Smooth muscle cell (in vitro differentiated cells): ENCODE results near the gene STRA6. TPM values are rescaled to one million over a fixed set of nuclear protein-coding genes. Genes with fewer than 3 reads are reported as not detected.
A peak's percentile ranks its signal among the peaks of the same experiment; 100 is the strongest.

Source experiments
- DNase-seq: peaks from one replicate; lab custom pipeline; 2025; ENCODE audit not compliant: unreplicated experiment; lab: John Stamatoyannopoulos, UW
- H2AFZ ChIP-seq: fragments of 200-600 bp; sonication (generic); 2 replicates; pipeline ENCODE4 v1.6.0; 2016; ENCODE audit warnings: antibody characterized with exemption, low read depth, mild to moderate bottlenecking
- H3F3A ChIP-seq: fragments of 200-600 bp; sonication (generic); 2 replicates; pipeline ENCODE4 v1.6.0; 2017; ENCODE audit warnings: antibody characterized with exemption, low read depth
- H3K27ac ChIP-seq: fragments of 200-600 bp; sonication (generic); 2 replicates; pipeline ENCODE4 v1.5.1; 2016; ENCODE audit warnings: low read depth, mild to moderate bottlenecking
- H3K27me3 ChIP-seq: fragments of 200-600 bp; sonication (generic); 2 replicates; pipeline ENCODE4 v1.6.1; 2016; ENCODE audit warnings: low read depth, mild to moderate bottlenecking
- H3K36me3 ChIP-seq: fragments of 200-600 bp; sonication (generic); 2 replicates; pipeline ENCODE4 v1.5.1; 2016; ENCODE audit warnings: low read depth
- H3K4me1 ChIP-seq: fragments of 200-600 bp; sonication (generic); 2 replicates; pipeline ENCODE4 v1.5.1; 2016; ENCODE audit warnings: low read depth
- H3K4me2 ChIP-seq: fragments of 200-600 bp; sonication (generic); 2 replicates; pipeline ENCODE4 v1.6.0; 2016; ENCODE audit warnings: mild to moderate bottlenecking
- H3K4me3 ChIP-seq: fragments of 200-600 bp; sonication (generic); 2 replicates; pipeline ENCODE4 v1.5.1; 2016; ENCODE audit warnings: mild to moderate bottlenecking
- H3K79me2 ChIP-seq: fragments of 200-600 bp; sonication (generic); 2 replicates; pipeline ENCODE4 v1.6.0; 2016; ENCODE audit warnings: low read depth, mild to moderate bottlenecking
- H3K9ac ChIP-seq: fragments of 200-600 bp; sonication (generic); 2 replicates; pipeline ENCODE4 v1.6.0; 2016; ENCODE audit warnings: low read depth
- H3K9me3 ChIP-seq: fragments of 200-600 bp; sonication (generic); replicated peaks from 2 replicates; pipeline ENCODE4 v1.5.1; 2016; ENCODE audit warnings: low read depth
- H4K20me1 ChIP-seq: fragments of 200-600 bp; sonication (generic); 2 replicates; pipeline ENCODE4 v1.6.0; 2016; ENCODE audit warnings: low read depth
- CTCF ChIP-seq: fragments of 200-600 bp; sonication (generic); IDR thresholded peaks from 2 replicates; pipeline ENCODE4 v1.5.1; 2017; ENCODE audit warnings: borderline replicate concordance, mild to moderate bottlenecking, antibody characterized with exemption; ENCODE audit not compliant: insufficient read depth, poor library complexity, severe bottlenecking
- WGBS: methylation state at CpG from one replicate; pipeline ENCODE4 v1.1.7; 2016; ENCODE audit warnings: low lambda C conversion rate; 5-methylcytosine and 5-hydroxymethylcytosine counted together
- polyA plus RNA-seq: library from polyadenylated mRNA; unstranded; fragments of >200 nt; fragmentation: Nextera tagmentation; extraction: Ambion mirVana; gene quantifications from 2 replicates; pipeline ENCODE4 v1.2.1, GENCODE V29; 2016
- total RNA-seq: library from RNA; depleted of rRNA; stranded (reverse); fragments of >200 nt; gene quantifications from 2 replicates; pipeline ENCODE4 v1.2.3, GENCODE V29; 2014

The STRA6 gene
- total and polyA plus RNA-seq, 2 experiments from 2014 or later: 124 to 253 TPM

- no peaks in the 10 kb centered on the region for H3K27me3 ChIP-seq
- H3K9ac ChIP-seq: no peak overlapping the region
- H4K20me1 ChIP-seq: no peaks in the 10 kb centered on the region
- H3F3A ChIP-seq: peaks cover 4% of the 10 kb centered on the region
- TF ChIP-seq CTCF: no peak
- no peaks in the 10 kb centered on the region for H3K36me3 ChIP-seq
- no peaks in the 10 kb centered on the region for H3K79me2 ChIP-seq
- no peaks in the 10 kb centered on the region for H3K4me1 ChIP-seq
- H3K4me3 ChIP-seq: no peak overlapping the region
- WGBS: 82% methylated on average over 6 of the region's 6 CpGs
- no peak overlapping the region for H3K4me2 ChIP-seq
- no peak overlapping the region for H3K27ac ChIP-seq
- H2AFZ ChIP-seq: no peak overlapping the region
- no peak for DNase-seq
- no peaks in the 10 kb centered on the region for H3K9me3 ChIP-seq
These were observed 47.7 kb upstream of the STRA6 start for GRCh38 chr15:74250266-74250665.

- Histone ChIP-seq H3K27me3 (no peaks in the 10 kb centered on the region), H3K36me3 (no peaks in the 10 kb centered on the region), H3K79me2 (no peaks in the 10 kb centered on the region), H3K27ac (no peak overlapping the region), H3K9ac (no peak overlapping the region), H3K4me3 (peak overlapping the region; percentile 27), H3K4me1 (peaks cover 10% of the 10 kb centered on the region), H3K4me2 (peak overlapping the region; percentile 71), H2AFZ (no peak overlapping the region), H4K20me1 (no peaks in the 10 kb centered on the region), H3K9me3 (no peaks in the 10 kb centered on the region), H3F3A (peaks cover 2% of the 10 kb centered on the region)
- WGBS: 6% methylated on average over 33 of the region's 36 CpGs
- no peak for TF ChIP-seq CTCF
- DNase-seq: no peak
These were observed 42.9 kb upstream of the STRA6 start for GRCh38 chr15:74245342-74245931.

- Histone ChIP-seq H3K9me3 (no peaks in the 10 kb centered on the region), H2AFZ (no peak overlapping the region), H3K4me1 (peaks cover 11% of the 10 kb centered on the region), H3K9ac (no peak overlapping the region), H3F3A (no peaks in the 10 kb centered on the region), H3K79me2 (no peaks in the 10 kb centered on the region), H3K4me3 (no peak overlapping the region), H4K20me1 (no peaks in the 10 kb centered on the region), H3K27ac (no peak overlapping the region), H3K4me2 (no peak overlapping the region), H3K27me3 (no peaks in the 10 kb centered on the region), H3K36me3 (no peaks in the 10 kb centered on the region)
- no peak for DNase-seq
- no peak for TF ChIP-seq CTCF
- 75% methylated on average over 4 of the region's 4 CpGs for WGBS
These were observed 42.3 kb upstream of the STRA6 start for GRCh38 chr15:74244822-74245341.

GRCh38 chr15:74243431-74243830, 40.8 kb upstream of the STRA6 start:
- Histone ChIP-seq H3K4me3 (no peak overlapping the region), H3K79me2 (no peaks in the 10 kb centered on the region), H3K36me3 (no peaks in the 10 kb centered on the region), H4K20me1 (no peaks in the 10 kb centered on the region), H2AFZ (no peak overlapping the region), H3K4me1 (peaks cover 21% of the 10 kb centered on the region), H3K27me3 (no peaks in the 10 kb centered on the region), H3K27ac (no peak overlapping the region), H3K9me3 (no peaks in the 10 kb centered on the region), H3K9ac (no peak overlapping the region), H3F3A (no peaks in the 10 kb centered on the region), H3K4me2 (no peak overlapping the region)
- DNase-seq: no peak
- no peak for TF ChIP-seq CTCF
- WGBS: 82% methylated on average over 7 of the region's 7 CpGs
